OCI-M1 (cell line): ENCODE measurements around the gene ENC1.
A peak's percentile ranks its signal among the peaks of the same experiment; 100 is the strongest.

Experiments
- DNase-seq: peaks from one replicate; lab custom pipeline; 2025; lab: John Stamatoyannopoulos, UW

The ENC1 gene

GRCh38 chr5:74608736-74609601, 31.6 kb downstream of the ENC1 start:
- no peak for DNase-seq

- DNase-seq, result no peak
Measured at GRCh38 chr5:74605759-74606158, 34.8 kb downstream of the ENC1 start.

- peak; percentile 8 for DNase-seq
Measured at GRCh38 chr5:74603376-74603775, 37.2 kb downstream of the ENC1 start.

- DNase-seq, result no peak
Measured at GRCh38 chr5:74599148-74599547, 41.4 kb downstream of the ENC1 start.

- no peak for DNase-seq
Measured at GRCh38 chr5:74598731-74599130, 41.8 kb downstream of the ENC1 start.

- DNase-seq, result no peak
Measured at GRCh38 chr5:74596927-74597326, 43.6 kb downstream of the ENC1 start.

- DNase-seq, result peak; percentile 20
Measured at GRCh38 chr5:74595143-74595925, 45.2 kb downstream of the ENC1 start.

- DNase-seq, result no peak
Measured at GRCh38 chr5:74594137-74595040, 46.1 kb downstream of the ENC1 start.

- no peak for DNase-seq
Measured at GRCh38 chr5:74589204-74590056, 51.1 kb downstream of the ENC1 start.

GRCh38 chr5:74588415-74588814, 52.1 kb downstream of the ENC1 start:
- DNase-seq, result no peak

- no peak for DNase-seq
Measured at GRCh38 chr5:74587890-74588289, 52.6 kb downstream of the ENC1 start.

- no peak for DNase-seq
Measured at GRCh38 chr5:74587300-74587699, 53.2 kb downstream of the ENC1 start.

- no peak for DNase-seq
Measured at GRCh38 chr5:74586856-74587255, 53.7 kb downstream of the ENC1 start.

GRCh38 chr5:74582853-74583252, 57.7 kb downstream of the ENC1 start:
- DNase-seq, result no peak

- no peak for DNase-seq
Measured at GRCh38 chr5:74581988-74582365, 58.6 kb downstream of the ENC1 start.

GRCh38 chr5:74580729-74581109, 59.8 kb downstream of the ENC1 start:
- DNase-seq, result no peak

GRCh38 chr5:74579215-74579614, 61.3 kb downstream of the ENC1 start:
- peak; percentile 84 for DNase-seq

GRCh38 chr5:74578356-74579044, 62.0 kb downstream of the ENC1 start:
- no peak for DNase-seq
